Heart left ventricle (tissue), 16 donors: ENCODE data around the gene SLC22A12. TPM values are rescaled to one million over a fixed set of nuclear protein-coding genes. Genes with fewer than 3 reads are reported as not detected.

ENCODE experiments used
- ATAC-seq, 4 donors: fragments of 200-7000 bp; cut with Tn5 transposase; one replicate each; pipeline ENCODE4 v1.9.1; 2020 to 2022; ENCODE audit warnings: moderate library complexity in 4 of 4, mild to moderate bottlenecking in 3 of 4, moderate number of reproducible peaks in 1 of 4
- DNase-seq, 5 donors: peaks; one replicate each; pipeline ENCODE4 v3.0.0-alpha.2; 2020
- H3K27ac ChIP-seq, 12 donors: fragments of 200-600 bp; sonication (generic) in 4 of 12; one replicate each; pipeline versions ENCODE4 v1.5.0 to v1.8.0; 2016 to 2022; ENCODE audit warnings: mild to moderate bottlenecking in 2 of 12
- H3K27me3 ChIP-seq, 9 donors: fragments of 200-600 bp; sonication (generic) in 2 of 9; one replicate each; pipeline versions ENCODE4 v1.5.1 to v1.8.0; 2016 to 2022; ENCODE audit warnings: mild to moderate bottlenecking in 3 of 9
- H3K36me3 ChIP-seq, 9 donors: fragments of 200-600 bp; sonication (generic) in 2 of 9; one replicate each; pipeline versions ENCODE4 v1.5.0 to v1.8.0; 2018 to 2022; ENCODE audit warnings: mild to moderate bottlenecking in 2 of 9
- H3K4me1 ChIP-seq, 12 donors: fragments of 200-600 bp; sonication (generic) in 4 of 12; one replicate each; pipeline versions ENCODE4 v1.5.0 to v1.8.0; 2016 to 2022; ENCODE audit warnings: mild to moderate bottlenecking in 3 of 12
- H3K4me3 ChIP-seq, 12 donors: fragments of 200-600 bp; sonication (generic) in 4 of 12; one replicate each; pipeline versions ENCODE4 v1.5.0 to v1.8.0; 2017 to 2022; ENCODE audit warnings: mild to moderate bottlenecking in 9 of 12, moderate library complexity in 4 of 12
- H3K9me3 ChIP-seq, 12 donors: fragments of 200-600 bp; sonication (generic) in 4 of 12; one replicate each; pipeline versions ENCODE4 v1.5.0 to v1.8.0; 2016 to 2022; ENCODE audit warnings: mild to moderate bottlenecking in 1 of 12
- POLR2A ChIP-seq, 2 donors: fragments of 450-650 bp; IDR thresholded peaks; one replicate each; pipeline ENCODE4 v1.6.1; 2017; ENCODE audit warnings: antibody characterized with exemption in 2 of 2, mild to moderate bottlenecking in 2 of 2, moderate library complexity in 2 of 2
- whole genome bisulfite sequencing, 4 donors: extraction: QIAGEN DNeasy Blood & Tissue Kit in 2 of 4; methylation state at CpG; one replicate each; pipeline versions ENCODE4 v1.1.5 to v1.1.7; 2013 to 2018; 5-methylcytosine and 5-hydroxymethylcytosine counted together
- intact Hi-C, 10 donors: fragments of 100-400 bp; cut with DNase I; formaldehyde crosslinking; loops; one replicate each; pipeline versions ENCODE4 v1.11.1 to v1.14.2; 2022
- polyA plus RNA-seq, 2 donors: library from polyadenylated mRNA; stranded (reverse); fragments of 200-250 nt; gene quantifications; one replicate each; pipeline ENCODE4 v1.2.3, GENCODE V29; 2013
- total RNA-seq, 9 donors: library from RNA; depleted of rRNA in 2 of 9; stranded (reverse); fragments of >200 nt in 2 of 9; fragmentation: NEBNext Ultra II Directional in 3 of 9; extraction: Animal tissue kit (Norgen Biotek cat#: 25700) in 3 of 9; gene quantifications; one replicate each; pipeline versions ENCODE4 v1.1.0 to v1.2.4, GENCODE V29; 2016 to 2023
- TF ChIP-seq, protein P1 (sequence below), 12 donors: fragments of 200-600 bp; sonication (generic) in 4 of 12; IDR thresholded peaks; one replicate each; pipeline versions ENCODE4 v1.5.0 to v1.8.0; 2018 to 2022; ENCODE audit warnings: antibody characterized with exemption in 12 of 12, mild to moderate bottlenecking in 5 of 12
- donor health status: ischemic (EF 13 %, LVEDD 7.1; RV severe dilation, severe dysfunction).
- donor health status: healthy with polysubstance abuse.
- donor health status: DM: no; HTN: yes; CAD: no.
- donor health status: DM: no; HTN: no; CAD: no.
- donor health status: ischemic (EF 25% LVEDD 6.9; RV normal size, moderate dysfunction).
- donor health status: ischemic (EF 25% LVEDD 5.7; RV mildly dilated, moderate dysfunction).
- donor health status: healthy.
- donor health status: DM: yes; HTN: yes; CAD: no.
- donor health status: ischemic (EF 35%, LVEDD 5.7; RV mildly dilated, moderate dysfunction).
- donor health status: nonischemic (EF 11% LVEDD 7.7; RV severe dilation, severe dysfunction).
- donor health status: DM: yes; HTN: yes; CAD: no.
- donor health status: PGD.
- donor health status: ischemic (EF 29% LVEDD 5.4; RV normal size, mild dysfunction).
- donor health status: nonischemic (EF 23%, LVEDD 6.1; RV moderate dilation, normal function).

The SLC22A12 gene
- total and polyA plus RNA-seq, 11 donors = not detected

DNA sequence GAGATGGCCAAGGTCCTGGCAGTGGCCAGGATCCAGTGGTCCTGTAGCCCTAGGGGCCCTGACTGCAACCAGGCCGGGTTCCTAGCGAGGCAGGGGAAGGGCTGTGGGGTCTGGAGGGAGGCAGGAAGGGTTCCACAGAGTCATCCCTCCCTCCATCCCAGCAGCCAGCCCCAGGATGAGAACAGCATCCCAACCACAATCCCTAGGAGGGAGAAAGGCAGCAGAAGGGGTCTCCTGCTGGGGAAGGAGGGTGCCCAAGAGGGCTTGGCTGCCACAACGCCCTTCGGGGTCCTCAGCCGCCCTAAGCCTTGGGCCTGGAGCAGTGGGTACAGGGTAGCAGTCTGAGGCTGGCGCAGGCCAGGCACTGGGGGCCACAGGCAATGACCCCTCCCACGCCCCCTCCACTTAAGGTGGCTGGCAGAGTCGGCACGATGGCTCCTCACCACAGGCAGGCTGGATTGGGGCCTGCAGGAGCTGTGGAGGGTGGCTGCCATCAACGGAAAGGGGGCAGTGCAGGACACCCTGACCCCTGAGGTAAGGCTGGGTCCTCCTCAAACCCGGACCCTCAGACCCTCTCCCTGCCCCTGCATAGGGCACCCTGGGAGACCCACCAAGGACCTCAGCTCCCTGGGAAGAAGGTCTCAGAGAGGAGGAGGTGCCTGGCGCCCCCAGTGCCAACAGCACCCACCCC lies 7.2 kb downstream of the SLC22A12 start:
- Histone ChIP-seq H3K4me3 (no peak overlapping the region), H3K27me3 (no peaks in the 10 kb centered on the region), H3K4me1 (no peaks in the 10 kb centered on the region), H3K27ac (no peak overlapping the region), H3K36me3 (no peaks in the 10 kb centered on the region), H3K9me3 (no peaks in the 10 kb centered on the region)
- intact Hi-C loops = no loop called here
- TF ChIP-seq, protein P1, sequence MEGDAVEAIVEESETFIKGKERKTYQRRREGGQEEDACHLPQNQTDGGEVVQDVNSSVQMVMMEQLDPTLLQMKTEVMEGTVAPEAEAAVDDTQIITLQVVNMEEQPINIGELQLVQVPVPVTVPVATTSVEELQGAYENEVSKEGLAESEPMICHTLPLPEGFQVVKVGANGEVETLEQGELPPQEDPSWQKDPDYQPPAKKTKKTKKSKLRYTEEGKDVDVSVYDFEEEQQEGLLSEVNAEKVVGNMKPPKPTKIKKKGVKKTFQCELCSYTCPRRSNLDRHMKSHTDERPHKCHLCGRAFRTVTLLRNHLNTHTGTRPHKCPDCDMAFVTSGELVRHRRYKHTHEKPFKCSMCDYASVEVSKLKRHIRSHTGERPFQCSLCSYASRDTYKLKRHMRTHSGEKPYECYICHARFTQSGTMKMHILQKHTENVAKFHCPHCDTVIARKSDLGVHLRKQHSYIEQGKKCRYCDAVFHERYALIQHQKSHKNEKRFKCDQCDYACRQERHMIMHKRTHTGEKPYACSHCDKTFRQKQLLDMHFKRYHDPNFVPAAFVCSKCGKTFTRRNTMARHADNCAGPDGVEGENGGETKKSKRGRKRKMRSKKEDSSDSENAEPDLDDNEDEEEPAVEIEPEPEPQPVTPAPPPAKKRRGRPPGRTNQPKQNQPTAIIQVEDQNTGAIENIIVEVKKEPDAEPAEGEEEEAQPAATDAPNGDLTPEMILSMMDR (IDR thresholded peaks at IDR 0.05) = no peak
- TF ChIP-seq POLR2A (IDR thresholded peaks at IDR 0.05) = no peak
- DNase-seq = peak in 2 of 5 donors; percentile 9 to 42
- WGBS, 4 donors = 88 to 92% (median 90%) methylated on average over 3 to 12 of the region's 12 CpGs
- ATAC-seq = no peak

DNA sequence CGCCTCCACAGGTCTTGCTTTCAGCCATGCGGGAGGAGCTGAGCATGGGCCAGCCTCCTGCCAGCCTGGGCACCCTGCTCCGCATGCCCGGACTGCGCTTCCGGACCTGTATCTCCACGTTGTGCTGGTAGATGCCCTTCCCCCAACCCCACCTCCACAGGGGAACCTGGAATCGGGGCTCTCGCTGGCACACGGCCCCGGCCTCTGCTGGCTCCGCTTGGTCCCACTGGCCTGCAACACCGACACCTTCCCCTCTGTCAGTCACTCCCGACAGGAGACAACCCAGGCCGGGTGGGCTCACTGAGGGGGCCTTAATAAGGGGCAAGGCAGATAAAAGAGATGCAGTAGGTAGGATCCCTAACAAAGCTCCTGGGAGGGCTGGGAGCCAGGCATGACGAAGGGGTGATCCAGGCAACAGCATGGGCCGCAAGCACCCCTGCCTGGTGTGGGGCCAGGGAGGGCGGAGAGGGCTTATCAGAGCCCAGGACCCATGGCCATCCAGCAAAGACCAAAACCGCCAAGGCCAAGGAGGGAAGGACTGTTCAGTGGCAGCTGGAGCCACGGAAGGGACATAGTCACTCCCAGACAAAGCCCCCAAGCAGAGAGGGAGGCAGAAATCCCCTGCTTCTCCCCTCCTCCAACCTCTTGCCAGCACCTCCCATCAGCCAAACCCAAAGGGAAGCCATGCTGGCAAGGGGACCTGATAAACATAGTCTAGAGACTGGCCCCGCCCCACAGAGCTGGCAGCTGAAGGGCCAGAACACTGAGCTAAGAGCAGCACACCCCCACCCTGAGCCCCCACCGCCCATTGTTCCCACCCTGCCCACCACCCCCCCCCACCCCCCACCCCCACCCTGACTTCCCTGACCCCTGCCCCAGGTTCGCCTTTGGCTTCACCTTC lies 8.0 kb downstream of the SLC22A12 start:
- no peak for ATAC-seq
- Histone ChIP-seq H3K4me3 (no peak overlapping the region), H3K36me3 (no peaks in the 10 kb centered on the region), H3K27me3 (no peaks in the 10 kb centered on the region), H3K4me1 (no peaks in the 10 kb centered on the region), H3K9me3 (no peaks in the 10 kb centered on the region), H3K27ac (no peak overlapping the region)
- TF ChIP-seq, protein P1 (IDR thresholded peaks at IDR 0.05) = no peak
- TF ChIP-seq POLR2A (IDR thresholded peaks at IDR 0.05) = no peak
- 75 to 84% (median 80%) methylated on average over 10 to 23 of the region's 23 CpGs for WGBS, 4 donors
- intact Hi-C loops = no loop called here
- peak in 2 of 5 donors; percentile 15 to 45 for DNase-seq

DNA sequence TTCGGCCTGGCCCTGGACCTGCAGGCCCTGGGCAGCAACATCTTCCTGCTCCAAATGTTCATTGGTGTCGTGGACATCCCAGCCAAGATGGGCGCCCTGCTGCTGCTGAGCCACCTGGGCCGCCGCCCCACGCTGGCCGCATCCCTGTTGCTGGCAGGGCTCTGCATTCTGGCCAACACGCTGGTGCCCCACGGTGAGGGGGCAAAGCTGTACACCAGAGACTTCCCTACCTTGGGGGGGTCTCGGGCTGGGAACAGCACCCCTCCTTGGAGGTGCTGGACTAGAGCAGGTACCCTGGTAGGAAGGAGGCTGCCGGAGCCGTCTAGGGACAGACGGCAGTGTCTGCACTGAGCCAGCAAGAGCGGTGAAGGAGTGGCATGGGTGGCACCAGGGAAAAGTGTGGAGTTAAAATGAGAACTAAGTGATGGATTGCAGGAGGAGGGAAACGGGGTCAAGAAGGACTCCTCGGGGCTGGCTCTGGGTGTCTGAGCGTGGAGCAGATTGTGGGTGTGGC lies 8.7 kb downstream of the SLC22A12 start:
- intact Hi-C loops = loop anchor here in 1 of 10 donors (5.0 kb wide), 1 partner anchor 37 kb away; no protein-coding TSS in a partner anchor
- H3K9me3 ChIP-seq = no peaks in the 10 kb centered on the region
- no peaks in the 10 kb centered on the region for H3K27me3 ChIP-seq
- H3K4me3 ChIP-seq = no peak overlapping the region
- no peaks in the 10 kb centered on the region for H3K4me1 ChIP-seq
- WGBS, 4 donors = 83 to 90% (median 85%) methylated on average over 8 to 17 of the region's 17 CpGs
- ATAC-seq = no peak
- H3K27ac ChIP-seq = no peak overlapping the region
- no peak for TF ChIP-seq POLR2A (IDR thresholded peaks at IDR 0.05)
- TF ChIP-seq, protein P1 (IDR thresholded peaks at IDR 0.05) = no peak
- DNase-seq = peak in 1 of 5 donors; percentile 37
- no peaks in the 10 kb centered on the region for H3K36me3 ChIP-seq
